ENCODE results near the gene LEMD2. TPM values are rescaled to one million over a fixed set of nuclear protein-coding genes. Genes with fewer than 3 reads are reported as not detected.

LEMD2 gene
- total and polyA plus RNA-seq, 9 of the 15 experiments (the other 6 are each of a cell fraction or from before 2014, with no cell fraction given), result 0.32 to 46.3 (median 30.8) TPM

DNA sequence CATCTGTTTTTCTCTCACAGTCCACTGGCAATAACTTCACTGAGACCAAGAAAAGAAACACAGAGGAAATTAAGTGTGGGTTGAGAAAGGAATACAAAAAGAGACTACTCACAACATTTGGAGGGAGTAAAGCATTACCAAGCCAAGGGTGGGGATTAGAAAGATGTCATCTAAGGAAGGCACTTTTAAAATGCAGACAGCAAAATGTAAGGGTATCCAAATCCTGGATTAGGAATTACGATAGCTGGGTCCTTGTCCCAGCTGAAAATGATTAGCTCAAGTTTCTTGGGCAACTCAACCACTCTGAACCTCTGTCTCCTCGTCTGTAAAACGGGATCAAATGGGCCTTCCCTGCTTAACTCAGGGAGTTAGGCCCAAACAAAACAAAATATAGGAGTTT lies 2.2 kb downstream of the LEMD2 start:
- Histone ChIP-seq H2AFZ (ENCODE audit: low read depth, low read length) (no peak overlapping the region), H3K36me3 (ENCODE audit: control insufficient read depth, insufficient read depth, low read length) (peaks cover 46% of the 10 kb centered on the region; the same call in 2 of the 3 replicates), H3K9me3 (replicated peaks; ENCODE audit: control insufficient read depth, insufficient read depth, low read depth, low read length) (no peaks in the 10 kb centered on the region), H3K9ac (ENCODE audit: insufficient read depth in 1 of 2, low read depth in 2 of 2, low read length in 2 of 2) (no peak overlapping the region), H3K9me1 (ENCODE audit: control insufficient read depth, insufficient read depth, low read length) (peaks cover 4% of the 10 kb centered on the region), H3K27me3 (ENCODE audit: control insufficient read depth in 2 of 2, insufficient read depth in 2 of 2, low read length in 2 of 2) (peaks cover 2 to 10% of the 10 kb centered on the region in 2 experiments; a peak in 3 of 5 replicates), H3K27ac (ENCODE audit: extremely low read depth, low read depth, low read length) (no peak overlapping the region), H4K20me1 (replicated peaks; ENCODE audit: control insufficient read depth, insufficient read depth, low read length) (no peaks in the 10 kb centered on the region), H3K4me3 (no peak overlapping the region), H3K79me2 (ENCODE audit: control insufficient read depth, insufficient read depth, low read length) (peaks cover 25% of the 10 kb centered on the region), H3K4me2 (ENCODE audit: insufficient read depth, low read length) (no peak overlapping the region), H3K4me1 (replicated peaks in 1 of 2; ENCODE audit: control insufficient read depth in 2 of 2, insufficient read depth in 2 of 2, low read length in 2 of 2) (peaks cover 10 to 17% of the 10 kb centered on the region in 2 experiments; a peak in 4 of 5 replicates)
- ChIA-PET CTCF (ENCODE audit: low intra/inter-chr PET ratio) (no interaction called here), POLR2A (interaction anchor here (1.4 kb wide), 2 partner anchors 14 to 15 kb away, joined by 5 to 6 read pairs; no protein-coding TSS in a partner anchor)
- ATAC-seq, result no peak
- intact Hi-C loops (cut with micrococcal nuclease), result no loop called here
- no TSS peak for BruUV-seq (replicated peaks)
- in situ Hi-C loops (cut with MboI), result no loop called here
- DNase-seq (ENCODE audit: extremely low read depth in 1 of 4, low spot score in 3 of 4), result no peak
- FAIRE-seq, result no peak
- WGBS (ENCODE audit: insufficient coverage, low coverage, missing lambda C conversion rate), result 77% methylated on average over 3 of the region's 3 CpGs
- TF ChIP-seq, protein P1, sequence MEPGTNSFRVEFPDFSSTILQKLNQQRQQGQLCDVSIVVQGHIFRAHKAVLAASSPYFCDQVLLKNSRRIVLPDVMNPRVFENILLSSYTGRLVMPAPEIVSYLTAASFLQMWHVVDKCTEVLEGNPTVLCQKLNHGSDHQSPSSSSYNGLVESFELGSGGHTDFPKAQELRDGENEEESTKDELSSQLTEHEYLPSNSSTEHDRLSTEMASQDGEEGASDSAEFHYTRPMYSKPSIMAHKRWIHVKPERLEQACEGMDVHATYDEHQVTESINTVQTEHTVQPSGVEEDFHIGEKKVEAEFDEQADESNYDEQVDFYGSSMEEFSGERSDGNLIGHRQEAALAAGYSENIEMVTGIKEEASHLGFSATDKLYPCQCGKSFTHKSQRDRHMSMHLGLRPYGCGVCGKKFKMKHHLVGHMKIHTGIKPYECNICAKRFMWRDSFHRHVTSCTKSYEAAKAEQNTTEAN (CRISPR knock-in tag; IDR thresholded peaks at IDR 0.05), result no peak
- no peak for TF ChIP-seq ZNF696 (CRISPR knock-in tag; conservative IDR thresholded peaks at IDR 0.05)
- no peak for TF ChIP-seq SRSF7 (optimal IDR thresholded peaks at IDR 0.05; ENCODE audit: low read depth, low read length)
- no peak for TF ChIP-seq EZH2 (IDR thresholded peaks at IDR 0.05; ENCODE audit: borderline replicate concordance, low read depth, low read length)
- TF ChIP-seq, protein P2, sequence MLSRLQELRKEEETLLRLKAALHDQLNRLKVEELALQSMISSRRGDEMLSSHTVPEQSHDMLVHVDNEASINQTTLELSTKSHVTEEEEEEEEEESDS (CRISPR knock-in tag; IDR thresholded peaks at IDR 0.05), result no peak
- TF ChIP-seq HDGF (IDR thresholded peaks at IDR 0.05), result no peak
- no peak for TF ChIP-seq ZNF589 (CRISPR knock-in tag; IDR thresholded peaks at IDR 0.05; ENCODE audit: low read depth)
- no peak for TF ChIP-seq ZNF76 (CRISPR knock-in tag; IDR thresholded peaks at IDR 0.05; ENCODE audit: borderline replicate concordance)
- no peak for TF ChIP-seq SREBF2 (CRISPR knock-in tag; IDR thresholded peaks at IDR 0.05)
- TF ChIP-seq CBFA2T3 (IDR thresholded peaks at IDR 0.05), result no peak
- TF ChIP-seq ZC3H8 (IDR thresholded peaks at IDR 0.05), result no peak
- TF ChIP-seq, protein P3, sequence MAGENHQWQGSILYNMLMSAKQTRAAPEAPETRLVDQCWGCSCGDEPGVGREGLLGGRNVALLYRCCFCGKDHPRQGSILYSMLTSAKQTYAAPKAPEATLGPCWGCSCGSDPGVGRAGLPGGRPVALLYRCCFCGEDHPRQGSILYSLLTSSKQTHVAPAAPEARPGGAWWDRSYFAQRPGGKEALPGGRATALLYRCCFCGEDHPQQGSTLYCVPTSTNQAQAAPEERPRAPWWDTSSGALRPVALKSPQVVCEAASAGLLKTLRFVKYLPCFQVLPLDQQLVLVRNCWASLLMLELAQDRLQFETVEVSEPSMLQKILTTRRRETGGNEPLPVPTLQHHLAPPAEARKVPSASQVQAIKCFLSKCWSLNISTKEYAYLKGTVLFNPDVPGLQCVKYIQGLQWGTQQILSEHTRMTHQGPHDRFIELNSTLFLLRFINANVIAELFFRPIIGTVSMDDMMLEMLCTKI (IDR thresholded peaks at IDR 0.05; ENCODE audit: partially characterized antibody), result no peak
- TF ChIP-seq, protein P4, sequence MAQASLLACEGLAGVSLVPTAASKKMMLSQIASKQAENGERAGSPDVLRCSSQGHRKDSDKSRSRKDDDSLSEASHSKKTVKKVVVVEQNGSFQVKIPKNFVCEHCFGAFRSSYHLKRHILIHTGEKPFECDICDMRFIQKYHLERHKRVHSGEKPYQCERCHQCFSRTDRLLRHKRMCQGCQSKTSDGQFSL (CRISPR knock-in tag; IDR thresholded peaks at IDR 0.05), result no peak
- TF ChIP-seq, protein P4 (tag; IDR thresholded peaks at IDR 0.05), result no peak
- no peak for TF ChIP-seq RHOXF2B (CRISPR knock-in tag; conservative IDR thresholded peaks at IDR 0.05)
- TF ChIP-seq FUS (optimal IDR thresholded peaks at IDR 0.05; ENCODE audit: low read depth, low read length), result no peak
- TF ChIP-seq KDM5B (IDR thresholded peaks at IDR 0.05; ENCODE audit: insufficient replicate concordance, low read depth, low read length), result no peak
- TF ChIP-seq, protein P5, sequence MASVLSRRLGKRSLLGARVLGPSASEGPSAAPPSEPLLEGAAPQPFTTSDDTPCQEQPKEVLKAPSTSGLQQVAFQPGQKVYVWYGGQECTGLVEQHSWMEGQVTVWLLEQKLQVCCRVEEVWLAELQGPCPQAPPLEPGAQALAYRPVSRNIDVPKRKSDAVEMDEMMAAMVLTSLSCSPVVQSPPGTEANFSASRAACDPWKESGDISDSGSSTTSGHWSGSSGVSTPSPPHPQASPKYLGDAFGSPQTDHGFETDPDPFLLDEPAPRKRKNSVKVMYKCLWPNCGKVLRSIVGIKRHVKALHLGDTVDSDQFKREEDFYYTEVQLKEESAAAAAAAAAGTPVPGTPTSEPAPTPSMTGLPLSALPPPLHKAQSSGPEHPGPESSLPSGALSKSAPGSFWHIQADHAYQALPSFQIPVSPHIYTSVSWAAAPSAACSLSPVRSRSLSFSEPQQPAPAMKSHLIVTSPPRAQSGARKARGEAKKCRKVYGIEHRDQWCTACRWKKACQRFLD (CRISPR knock-in tag; IDR thresholded peaks at IDR 0.05), result no peak
- TF ChIP-seq EGR1 (conservative IDR thresholded peaks at IDR 0.05), result no peak

Measured in K562 (cell line).